HEK293T (cell line): Measurements from ENCODE around the gene FAM107B.
A peak's percentile ranks its signal among the peaks of the same experiment; 100 is the strongest.

Experiments
- CTCF ChIA-PET: fragments of 350-600 bp; formaldehyde crosslinking; extraction: SDS; loops from one replicate; lab custom pipeline; 2021; ENCODE audit warnings: antibody characterized with exemption, inconsistent platforms; lab: Yijun Ruan, JAX
- POLR2A ChIA-PET: fragments of 350-600 bp; formaldehyde crosslinking; extraction: SDS; loops from one replicate; lab custom pipeline; 2020; ENCODE audit warnings: antibody characterized with exemption, inconsistent platforms; lab: Yijun Ruan, JAX
- DNase-seq: peaks from one replicate; pipeline ENCODE4 v3.0.0; 2012; ENCODE audit warnings: mixed read lengths; ENCODE audit errors: extremely low spot score
- ARNT ChIP-seq: fragments of 450-650 bp; IDR thresholded peaks from 2 replicates; pipeline ENCODE4 v1.6.1; 2017; ENCODE audit warnings: mild to moderate bottlenecking
- BHLHE40 ChIP-seq: fragments of 450-650 bp; IDR thresholded peaks from 2 replicates; pipeline ENCODE4 v1.6.1; 2016; ENCODE audit warnings: mild to moderate bottlenecking, moderate library complexity, borderline replicate concordance
- CTBP1 ChIP-seq: fragments of 450-650 bp; IDR thresholded peaks from 2 replicates; pipeline ENCODE4 v1.6.1; 2016; ENCODE audit warnings: borderline replicate concordance
- ELF4 ChIP-seq: fragments of 450-650 bp; IDR thresholded peaks from 2 replicates; pipeline ENCODE4 v1.6.1; 2017; ENCODE audit warnings: antibody characterized with exemption
- FOXA1 ChIP-seq: fragments of 450-650 bp; IDR thresholded peaks from 2 replicates; pipeline ENCODE4 v1.6.1; 2016; ENCODE audit warnings: mild to moderate bottlenecking
- FOXK2 ChIP-seq: fragments of 450-650 bp; IDR thresholded peaks from 2 replicates; pipeline ENCODE4 v1.6.1; 2016; ENCODE audit warnings: mild to moderate bottlenecking
- FOXM1 ChIP-seq: fragments of 450-650 bp; IDR thresholded peaks from 2 replicates; pipeline ENCODE4 v1.6.1; 2017; ENCODE audit warnings: mild to moderate bottlenecking, borderline replicate concordance
- HDGF ChIP-seq: fragments of 450-650 bp; IDR thresholded peaks from 2 replicates; pipeline ENCODE4 v1.6.1; 2017; ENCODE audit warnings: antibody characterized with exemption, borderline replicate concordance
- L3MBTL2 ChIP-seq: fragments of 450-650 bp; conservative IDR thresholded peaks from 2 replicates; pipeline ENCODE4 v1.6.1; 2016; ENCODE audit warnings: mild to moderate bottlenecking
- LEF1 ChIP-seq: fragments of 450-650 bp; IDR thresholded peaks from 2 replicates; pipeline ENCODE4 v1.6.1; 2017; ENCODE audit warnings: mild to moderate bottlenecking, borderline replicate concordance
- NFRKB ChIP-seq: fragments of 450-650 bp; IDR thresholded peaks from 2 replicates; pipeline ENCODE4 v1.6.1; 2016; ENCODE audit warnings: mild to moderate bottlenecking, moderate library complexity
- PKNOX1 ChIP-seq: fragments of 450-650 bp; IDR thresholded peaks from 2 replicates; pipeline ENCODE4 v1.6.1; 2016
- SP1 ChIP-seq: fragments of 450-650 bp; IDR thresholded peaks from 2 replicates; pipeline ENCODE4 v1.6.1; 2017
- SUZ12 ChIP-seq: fragments of 450-650 bp; IDR thresholded peaks from 2 replicates; pipeline ENCODE4 v1.6.1; 2016; ENCODE audit warnings: mild to moderate bottlenecking
- TARDBP ChIP-seq: fragments of 450-650 bp; IDR thresholded peaks from 2 replicates; pipeline ENCODE4 v1.6.1; 2016
- ZNF384 ChIP-seq: fragments of 450-650 bp; IDR thresholded peaks from 2 replicates; pipeline ENCODE4 v1.6.1; 2016

Gene FAM107B

GRCh38 chr10:14478604-14479003 lies 296.1 kb downstream of the FAM107B start:
- TF ChIP-seq LEF1 (no peak), BHLHE40 (no peak), FOXM1 (no peak), CTBP1 (no peak), PKNOX1 (no peak), L3MBTL2 (no peak)
- DNase-seq, result peak; percentile 69
- CTCF ChIA-PET, result interaction anchor here (0.8 to 2.3 kb wide), 3 partner anchors 9 to 281 kb away, joined by 3 to 13 read pairs (median 6); no protein-coding TSS in a partner anchor
- POLR2A ChIA-PET, result interaction anchor here (0.5 kb wide), 1 partner anchor 293 kb away, joined by 3 read pairs; no protein-coding TSS in a partner anchor

- CTCF ChIA-PET, result interaction anchor here (0.8 to 2.3 kb wide), 3 partner anchors 9 to 280 kb away, joined by 3 to 13 read pairs (median 6); no protein-coding TSS in a partner anchor
- TF ChIP-seq FOXA1 (no peak), TARDBP (no peak), LEF1 (no peak), BHLHE40 (no peak), ARNT (no peak), HDGF (no peak), FOXM1 (no peak), PKNOX1 (no peak), ZNF384 (no peak), L3MBTL2 (no peak), CTBP1 (no peak), SUZ12 (no peak), ELF4 (no peak), NFRKB (no peak), SP1 (no peak), FOXK2 (no peak)
- POLR2A ChIA-PET, result interaction anchor here (0.5 kb wide), 1 partner anchor 293 kb away, joined by 3 read pairs; no protein-coding TSS in a partner anchor
- no peak for DNase-seq
These were observed 296.5 kb downstream of the FAM107B start for GRCh38 chr10:14478201-14478600.

- ChIA-PET POLR2A (no interaction called here), CTCF (interaction anchor here (0.5 to 2.3 kb wide), 3 partner anchors 277 to 1169 kb away, joined by 4 to 13 read pairs (median 5); no protein-coding TSS in a partner anchor)
- no peak for DNase-seq
- TF ChIP-seq FOXK2 (no peak), PKNOX1 (no peak), L3MBTL2 (no peak), ZNF384 (no peak), ELF4 (no peak), FOXM1 (no peak), TARDBP (no peak), NFRKB (no peak), FOXA1 (no peak), SUZ12 (no peak), BHLHE40 (no peak)
These were observed 297.3 kb downstream of the FAM107B start for GRCh38 chr10:14477408-14477710.

- CTCF ChIA-PET, result interaction anchor here (1.6 to 2.3 kb wide), 2 partner anchors 276 to 279 kb away, joined by 5 to 13 read pairs; no protein-coding TSS in a partner anchor
- POLR2A ChIA-PET, result no interaction called here
- TF ChIP-seq ZNF384 (no peak), L3MBTL2 (no peak), SP1 (no peak)
- no peak for DNase-seq
These were observed 297.9 kb downstream of the FAM107B start for GRCh38 chr10:14476641-14477407.

- no peak for DNase-seq
- TF ChIP-seq L3MBTL2, result no peak
- TF ChIP-seq ZNF384, result no peak
- TF ChIP-seq BHLHE40, result no peak
- no peak for TF ChIP-seq FOXA1
- TF ChIP-seq ELF4, result no peak
- no peak for TF ChIP-seq SP1
- no peak for TF ChIP-seq NFRKB
- TF ChIP-seq TARDBP, result no peak
- no peak for TF ChIP-seq SUZ12
- no peak for TF ChIP-seq FOXM1
- TF ChIP-seq ARNT, result no peak
- no peak for TF ChIP-seq FOXK2
- ChIA-PET CTCF (no interaction called here), POLR2A (no interaction called here)
These were observed 298.7 kb downstream of the FAM107B start for GRCh38 chr10:14476006-14476405.

- no peak for DNase-seq
- POLR2A ChIA-PET, result no interaction called here
- CTCF ChIA-PET, result no interaction called here
- TF ChIP-seq CTBP1, result no peak
- TF ChIP-seq SP1, result no peak
- TF ChIP-seq FOXK2, result no peak
- TF ChIP-seq L3MBTL2, result no peak
- TF ChIP-seq BHLHE40, result no peak
- no peak for TF ChIP-seq HDGF
- TF ChIP-seq ELF4, result no peak
- no peak for TF ChIP-seq ZNF384
- no peak for TF ChIP-seq FOXM1
- no peak for TF ChIP-seq FOXA1
- no peak for TF ChIP-seq LEF1
- TF ChIP-seq SUZ12, result no peak
- no peak for TF ChIP-seq PKNOX1
- no peak for TF ChIP-seq TARDBP
- TF ChIP-seq ARNT, result no peak
- TF ChIP-seq NFRKB, result no peak
These were observed 300.0 kb downstream of the FAM107B start for GRCh38 chr10:14474656-14475055.
